Fibroblast of skin of left biceps (primary cell): Measurements from ENCODE around the gene MRPS34.

Experiments used
- DNase-seq, 2 experiments: peaks; one replicate each; pipeline ENCODE4 v3.0.0-alpha.2; 2013; ENCODE audit warnings: low read depth in 2 of 2

MRPS34 gene

DNA sequence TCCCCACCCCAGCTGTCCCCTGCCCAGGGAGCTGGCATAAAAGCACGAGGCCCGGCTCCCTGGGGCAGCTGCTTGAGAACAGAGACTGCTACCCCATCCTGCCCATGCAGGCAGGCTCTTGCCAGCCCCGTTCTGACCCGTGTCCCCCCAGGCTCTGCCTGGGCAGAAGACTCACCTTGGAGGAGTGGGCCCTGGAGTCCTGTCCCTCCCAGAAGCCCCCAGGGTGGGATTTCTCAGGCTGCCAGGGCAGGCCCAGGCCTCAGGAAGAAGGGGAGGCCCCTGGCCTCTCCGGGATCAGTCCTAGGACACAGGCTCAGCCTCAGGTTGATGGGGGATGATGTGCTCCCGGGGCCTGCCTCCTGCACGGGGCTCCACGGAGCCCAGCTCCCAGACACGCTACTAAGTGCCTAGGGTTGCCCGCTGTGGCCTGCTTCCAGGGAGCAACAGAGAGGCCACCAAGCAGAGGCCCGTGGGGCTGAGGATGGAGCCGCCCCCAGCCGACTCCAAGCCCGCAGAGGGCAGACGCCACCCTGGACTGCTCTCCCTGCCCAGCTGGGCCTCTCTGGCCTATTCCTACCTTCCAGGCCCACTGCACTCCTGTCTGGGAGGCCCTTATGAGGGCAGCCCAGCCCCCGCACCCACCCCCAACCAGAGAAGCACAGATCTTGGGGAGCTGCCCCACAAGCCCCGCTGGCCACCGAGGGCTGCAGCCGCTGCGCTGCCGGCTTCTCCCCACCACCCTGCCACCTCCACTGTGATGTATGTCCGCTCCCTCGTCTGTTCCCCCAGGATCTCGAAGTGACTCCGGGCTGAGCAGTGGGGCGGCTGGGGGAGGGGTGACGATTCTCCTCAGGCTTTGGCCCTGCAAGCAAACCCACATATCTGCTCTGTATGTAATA is 3.3 kb downstream of the MRPS34 start:
- DNase-seq = no peak

DNA sequence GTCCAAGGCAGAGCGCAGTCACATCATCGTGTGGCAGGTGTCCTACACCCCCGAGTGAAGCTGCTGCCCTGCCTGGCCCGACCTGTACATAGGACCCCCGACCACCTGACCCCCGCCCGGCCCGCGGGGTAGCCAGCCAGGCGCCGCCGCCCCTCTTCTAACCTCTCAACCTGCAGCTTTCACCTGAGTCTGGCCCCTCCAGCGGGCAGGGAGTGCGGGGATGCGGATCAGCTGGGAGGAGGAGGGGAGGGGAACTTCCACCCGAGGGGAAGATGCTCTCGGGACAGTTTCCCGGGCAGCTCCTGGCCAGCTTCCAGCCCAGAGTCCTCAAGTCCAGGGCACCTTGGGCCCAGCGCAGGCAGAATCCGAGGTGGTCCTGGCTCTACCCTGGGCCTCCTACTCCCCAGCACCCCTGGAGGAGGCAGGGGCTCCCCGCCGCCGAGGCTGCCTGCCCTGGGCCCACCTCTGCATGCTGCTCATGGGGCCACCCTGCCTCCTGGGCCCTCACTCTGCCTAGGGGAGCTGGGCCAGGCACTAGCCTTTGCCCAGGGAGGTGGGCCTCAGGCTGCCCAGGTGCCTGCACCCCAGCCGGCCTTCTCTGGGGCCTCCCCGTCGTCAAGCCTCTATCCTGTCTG is 4.0 kb downstream of the MRPS34 start:
- DNase-seq = no peak

DNA sequence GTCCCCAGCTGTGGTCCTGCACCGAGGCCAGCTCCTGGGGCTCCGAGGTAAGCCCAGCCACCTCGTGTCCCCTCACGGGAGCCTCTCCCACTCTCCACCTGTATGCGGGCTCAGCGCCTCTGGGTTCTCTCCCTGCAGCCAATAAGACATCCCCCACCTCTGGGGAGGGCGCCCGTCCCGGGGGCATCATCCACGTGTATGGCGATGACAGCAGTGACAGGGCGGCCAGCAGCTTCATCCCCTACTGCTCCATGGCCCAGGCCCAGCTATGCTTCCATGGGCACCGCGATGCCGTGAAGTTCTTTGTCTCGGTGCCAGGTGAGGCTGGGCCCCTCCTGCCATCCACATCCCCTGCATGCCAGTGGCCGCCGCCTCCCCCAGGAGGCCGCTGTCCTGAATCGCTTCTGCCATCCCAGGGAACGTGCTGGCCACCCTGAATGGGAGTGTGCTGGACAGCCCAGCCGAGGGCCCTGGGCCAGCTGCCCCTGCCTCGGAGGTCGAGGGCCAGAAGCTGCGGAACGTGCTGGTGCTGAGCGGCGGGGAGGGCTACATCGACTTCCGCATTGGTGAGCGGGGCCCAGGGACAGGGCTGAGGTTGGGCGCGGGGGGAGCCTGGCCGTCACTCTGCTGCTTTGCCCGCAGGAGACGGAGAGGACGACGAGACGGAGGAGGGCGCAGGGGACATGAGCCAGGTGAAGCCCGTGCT is 4.7 kb downstream of the MRPS34 start:
- DNase-seq = no peak

DNA sequence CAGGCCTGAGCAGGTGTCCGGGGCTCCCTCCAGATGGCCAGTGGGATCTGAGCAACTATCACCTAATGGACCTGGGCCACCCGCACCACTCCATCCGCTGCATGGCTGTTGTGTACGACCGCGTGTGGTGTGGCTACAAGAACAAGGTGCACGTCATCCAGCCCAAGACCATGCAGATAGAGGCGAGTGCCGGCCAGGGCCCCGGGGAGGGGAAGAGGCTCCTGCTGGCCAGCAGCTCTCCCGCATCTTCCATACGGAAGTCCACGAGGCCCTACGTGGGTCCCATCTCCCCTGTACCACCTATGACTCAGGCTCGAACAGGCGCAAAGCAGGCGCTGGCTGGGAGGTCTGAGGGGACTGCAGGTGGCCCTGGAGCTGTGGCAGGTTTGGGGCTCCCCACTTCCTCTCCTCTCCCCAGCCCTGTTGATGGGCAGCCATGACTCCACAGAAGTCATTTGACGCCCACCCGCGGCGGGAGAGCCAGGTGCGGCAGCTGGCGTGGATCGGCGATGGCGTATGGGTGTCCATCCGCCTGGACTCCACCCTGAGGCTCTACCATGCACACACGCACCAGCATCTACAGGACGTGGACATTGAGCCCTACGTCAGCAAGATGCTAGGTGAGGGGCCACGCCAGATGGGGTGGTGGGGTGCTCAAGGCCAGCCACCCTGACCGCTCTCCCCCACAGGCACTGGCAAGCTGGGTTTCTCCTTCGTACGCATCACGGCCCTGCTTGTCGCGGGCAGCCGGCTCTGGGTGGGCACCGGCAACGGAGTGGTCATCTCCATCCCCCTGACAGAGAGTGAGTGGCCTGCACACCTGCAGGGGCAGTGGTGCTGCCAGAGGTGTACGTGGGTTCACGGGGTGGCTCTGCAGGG is 5.6 kb downstream of the MRPS34 start:
- no peak for DNase-seq

DNA sequence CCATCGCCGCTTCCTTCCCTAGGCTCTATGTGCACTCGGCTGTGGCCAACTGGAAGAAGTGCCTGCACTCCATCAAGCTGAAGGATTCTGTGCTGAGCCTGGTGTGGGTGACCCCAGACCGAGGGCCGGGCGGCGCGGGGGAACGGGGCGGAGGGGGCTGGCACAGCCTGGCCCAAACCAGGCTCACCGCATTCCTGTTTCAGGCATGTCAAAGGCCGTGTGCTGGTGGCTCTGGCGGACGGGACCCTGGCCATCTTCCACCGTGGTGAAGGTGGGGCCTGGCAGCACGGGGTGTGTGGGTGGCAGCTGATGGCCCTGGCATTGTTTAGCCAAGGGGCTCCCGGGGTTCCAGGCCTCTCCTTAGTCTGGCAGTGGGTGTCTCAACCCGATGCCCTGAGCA is 6.2 kb downstream of the MRPS34 start:
- no peak for DNase-seq

DNA sequence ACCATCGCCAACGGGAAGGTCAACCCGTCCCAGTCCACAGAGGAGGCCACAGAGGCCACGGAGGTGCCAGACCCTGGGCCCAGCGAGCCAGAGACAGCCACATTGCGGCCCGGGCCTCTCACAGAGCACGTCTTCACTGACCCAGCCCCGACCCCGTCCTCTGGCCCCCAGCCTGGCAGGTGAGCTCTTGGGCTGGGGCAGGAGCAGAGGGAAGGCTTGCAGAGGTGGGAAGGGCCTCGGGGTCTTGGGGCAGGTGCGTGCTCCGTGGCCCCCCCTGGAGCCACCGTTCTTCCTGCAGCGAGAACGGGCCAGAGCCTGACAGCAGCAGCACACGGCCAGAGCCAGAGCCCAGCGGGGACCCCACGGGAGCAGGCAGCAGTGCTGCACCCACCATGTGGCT is 6.7 kb downstream of the MRPS34 start:
- DNase-seq = no peak

DNA sequence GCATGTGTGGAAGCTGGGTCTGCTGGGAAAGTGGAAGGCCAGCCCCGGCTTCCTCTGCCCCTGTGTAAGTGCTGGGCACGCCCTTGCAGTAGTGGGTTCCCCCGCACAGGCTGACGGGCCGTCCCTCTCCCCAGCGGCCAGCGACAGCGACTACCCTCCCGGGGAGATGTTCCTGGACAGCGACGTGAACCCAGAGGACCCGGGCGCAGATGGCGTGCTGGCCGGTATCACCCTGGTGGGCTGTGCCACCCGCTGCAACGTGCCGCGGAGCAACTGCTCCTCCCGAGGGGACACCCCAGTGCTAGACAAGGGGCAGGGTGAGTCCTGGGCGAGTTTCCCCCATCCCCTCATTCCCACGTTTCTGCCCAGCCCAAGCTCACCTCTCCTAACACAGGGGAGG is 7.1 kb downstream of the MRPS34 start:
- DNase-seq = no peak

DNA sequence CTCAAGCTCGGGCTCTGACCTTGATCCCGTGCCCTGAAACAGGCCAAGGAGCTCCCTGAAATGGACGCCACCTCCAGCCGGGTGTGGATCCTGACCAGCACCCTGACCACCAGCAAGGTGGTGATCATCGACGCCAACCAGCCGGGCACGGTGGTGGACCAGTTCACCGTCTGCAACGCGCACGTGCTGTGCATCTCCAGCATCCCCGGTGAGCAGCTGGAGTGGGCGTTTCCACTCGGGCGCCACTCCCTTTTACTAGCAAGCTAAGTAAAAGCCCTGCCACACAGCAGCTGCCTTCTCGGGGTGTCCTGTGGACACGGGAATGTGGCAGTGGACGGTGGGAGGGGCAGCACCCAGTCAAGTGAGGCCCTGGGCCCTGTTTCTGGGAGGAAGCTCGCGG is 8.0 kb downstream of the MRPS34 start:
- no peak for DNase-seq

DNA sequence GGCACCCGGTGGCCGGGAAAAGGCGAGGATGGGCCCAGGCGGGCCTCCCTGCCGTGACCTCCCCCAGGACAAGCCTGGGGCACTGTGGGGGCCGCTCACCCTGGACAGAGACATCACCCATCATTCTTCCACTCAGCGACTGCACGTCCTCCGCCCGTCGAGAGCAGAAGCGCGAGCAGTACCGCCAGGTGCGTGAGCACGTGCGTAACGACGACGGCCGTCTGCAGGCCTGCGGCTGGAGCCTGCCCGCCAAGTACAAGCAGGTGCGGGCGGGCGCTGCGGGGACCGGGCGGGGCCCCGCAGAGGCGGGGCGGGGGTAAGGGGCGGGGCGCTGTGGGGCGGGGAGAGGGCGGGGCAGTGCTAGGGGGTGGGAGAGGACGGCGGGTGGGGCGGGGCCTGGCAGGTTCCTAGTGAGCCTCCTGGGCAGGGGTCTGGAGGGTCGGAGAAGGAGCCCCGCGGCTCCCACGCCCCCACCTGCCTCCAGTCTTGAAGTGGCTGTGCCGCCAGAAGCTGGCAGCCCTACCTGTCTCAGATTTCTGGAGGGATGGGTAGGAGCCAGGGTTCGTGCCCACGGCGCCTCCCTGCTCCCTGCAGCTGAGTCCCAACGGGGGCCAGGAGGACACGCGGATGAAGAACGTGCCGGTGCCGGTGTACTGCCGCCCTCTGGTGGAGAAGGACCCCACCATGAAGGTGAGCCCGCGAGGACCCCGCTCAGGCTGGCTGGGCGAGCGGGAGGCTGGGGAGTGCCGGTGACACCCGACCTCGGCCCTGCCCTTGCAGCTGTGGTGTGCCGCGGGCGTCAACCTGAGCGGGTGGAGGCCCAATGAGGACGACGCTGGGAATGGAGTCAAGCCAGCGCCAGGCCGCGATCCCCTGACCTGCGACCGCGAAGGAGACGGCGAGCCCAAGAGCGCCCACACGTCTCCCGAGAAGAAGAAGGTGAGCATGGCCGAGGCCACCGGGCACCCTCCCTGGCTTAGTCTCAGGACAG is 9.1 kb downstream of the MRPS34 start:
- no peak for DNase-seq

DNA sequence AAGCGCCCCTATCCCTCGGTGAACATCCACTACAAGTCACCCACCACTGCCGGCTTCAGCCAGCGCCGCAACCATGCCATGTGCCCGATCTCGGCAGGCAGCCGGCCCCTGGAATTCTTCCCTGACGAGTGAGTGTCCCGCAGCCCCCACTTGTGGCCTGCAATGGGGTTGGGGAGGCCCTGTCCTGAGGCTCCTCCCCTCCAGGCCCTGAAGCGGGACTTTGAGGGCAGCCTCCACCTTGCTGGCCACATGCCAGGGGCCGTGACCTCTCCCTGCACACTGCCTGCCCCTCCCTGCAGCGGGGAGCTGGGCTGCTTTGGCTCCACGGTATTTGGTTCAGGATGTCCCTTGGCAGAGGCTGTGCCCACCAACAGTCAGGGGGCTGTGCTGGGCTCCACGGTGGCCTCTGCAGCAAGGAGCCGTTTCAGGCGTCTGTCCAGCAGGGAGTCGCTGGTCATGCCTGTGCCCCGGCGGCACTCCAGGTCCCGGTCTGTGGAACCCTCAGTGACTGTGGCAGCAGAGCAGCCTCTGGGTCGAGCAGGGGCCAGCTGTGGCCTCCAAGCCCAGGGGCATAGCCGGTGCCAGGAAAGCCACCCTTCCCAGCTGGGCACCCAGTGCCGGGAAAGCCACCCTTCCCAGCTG is 9.9 kb downstream of the MRPS34 start:
- DNase-seq = no peak

DNA sequence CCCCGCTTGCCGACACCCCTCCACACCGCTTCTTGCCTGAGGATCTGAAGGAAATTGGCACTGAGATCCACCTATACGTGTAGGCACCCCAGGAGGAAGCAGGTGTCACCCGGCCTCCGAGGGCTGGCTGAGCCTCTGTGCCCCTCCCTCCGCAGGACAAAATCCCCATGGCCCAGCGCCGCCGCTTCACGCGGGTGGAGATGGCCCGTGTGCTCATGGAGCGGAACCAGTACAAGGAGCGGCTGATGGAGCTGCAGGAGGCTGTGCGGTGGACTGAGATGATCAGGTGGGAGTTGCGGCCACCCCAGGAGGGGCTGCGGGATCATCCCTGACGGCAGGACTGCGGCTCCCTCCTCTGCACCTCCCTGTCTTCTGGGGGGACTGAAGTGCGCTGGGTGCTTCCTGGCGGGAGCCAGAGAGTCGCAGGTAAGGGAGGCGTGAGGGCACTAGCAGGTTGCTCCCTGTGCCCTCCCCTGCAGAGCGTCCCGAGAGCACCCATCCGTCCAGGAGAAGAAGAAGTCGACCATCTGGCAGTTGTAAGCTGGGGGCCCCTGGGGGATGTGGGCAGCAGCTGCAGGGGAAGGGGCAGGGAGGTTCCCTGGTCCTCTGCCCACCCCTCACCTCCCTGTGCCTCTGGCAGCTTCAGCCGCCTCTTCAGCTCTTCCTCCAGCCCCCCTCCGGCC is 10.6 kb downstream of the MRPS34 start:
- DNase-seq = no peak

DNA sequence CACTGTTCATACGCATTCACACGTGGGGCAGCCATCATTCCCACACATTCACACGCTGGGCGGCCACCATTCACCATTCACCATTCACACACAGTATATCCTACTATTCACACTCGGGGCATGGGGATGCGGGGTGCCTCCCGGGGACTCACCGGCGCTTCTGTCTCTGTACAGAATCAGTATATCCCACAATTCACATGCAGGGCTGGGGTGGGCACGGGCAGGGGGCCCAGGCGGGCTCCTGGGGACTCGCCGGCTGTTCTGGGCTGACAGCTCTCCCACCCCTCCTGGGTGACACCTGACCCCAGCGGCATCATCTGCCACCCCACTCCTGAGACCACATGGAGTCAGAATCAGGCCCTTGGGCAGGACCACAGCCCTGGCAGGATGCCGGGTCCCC is 11.2 kb downstream of the MRPS34 start:
- DNase-seq = no peak

DNA sequence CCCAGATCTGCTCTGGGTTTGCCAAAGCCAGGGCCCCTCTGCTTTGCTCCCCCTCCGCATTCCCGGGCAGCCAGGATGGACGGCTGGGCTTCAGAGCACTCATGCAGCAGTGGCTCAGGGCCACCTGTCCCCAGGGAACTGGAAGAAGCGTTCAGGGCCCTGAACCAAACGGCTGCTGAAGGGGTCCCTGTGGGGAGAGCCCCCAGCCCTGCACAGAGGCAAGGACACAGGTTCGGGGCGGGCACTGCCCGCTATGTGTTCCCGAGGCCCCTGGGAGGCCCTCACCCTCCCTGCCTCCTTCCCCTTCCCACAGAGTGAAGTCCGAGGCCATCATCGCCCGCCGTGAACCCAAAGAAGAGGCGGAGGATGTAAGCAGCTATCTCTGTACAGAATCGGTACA is 12.0 kb downstream of the MRPS34 start:
- no peak for DNase-seq

DNA sequence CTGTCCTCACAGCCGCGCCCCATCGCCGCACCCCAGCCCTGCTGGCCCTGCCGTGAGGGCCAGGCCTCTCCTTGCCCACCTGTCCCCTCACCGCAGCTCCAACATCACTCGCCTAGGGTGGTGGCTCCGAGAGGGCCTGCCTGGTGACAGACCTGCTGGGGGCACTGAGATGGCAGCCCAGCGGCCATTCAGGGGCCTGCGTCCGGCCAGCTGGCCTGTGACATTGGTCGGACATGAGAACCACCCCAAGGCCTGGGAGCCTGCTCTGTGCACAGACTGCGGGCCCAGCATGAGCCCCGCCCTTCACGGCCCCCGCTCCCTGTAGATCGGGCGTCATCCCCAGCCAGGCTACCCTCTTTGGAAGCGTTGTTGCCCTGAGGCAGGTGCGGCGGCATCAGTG is 13.4 kb downstream of the MRPS34 start:
- DNase-seq = no peak

DNA sequence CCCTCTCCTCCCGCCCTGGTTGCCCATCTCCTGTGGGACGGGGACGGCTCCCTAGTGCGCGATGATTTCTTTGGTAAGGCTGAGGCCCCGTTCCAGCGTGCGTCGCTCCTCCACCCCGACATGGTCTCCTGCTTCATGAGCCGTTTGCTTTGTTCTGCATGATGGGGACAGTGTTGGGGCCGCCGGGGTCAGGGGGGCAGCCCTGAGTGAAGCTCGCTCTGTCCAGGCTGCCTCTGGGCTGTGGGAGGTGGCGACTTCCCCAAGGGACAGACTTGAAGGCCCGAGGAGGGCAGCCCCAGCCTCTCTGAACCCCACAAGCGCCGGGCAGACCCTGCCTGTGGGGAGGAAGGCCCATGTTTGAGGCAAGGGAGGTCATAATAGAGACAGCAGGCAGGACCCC is 14.0 kb downstream of the MRPS34 start:
- DNase-seq = no peak

DNA sequence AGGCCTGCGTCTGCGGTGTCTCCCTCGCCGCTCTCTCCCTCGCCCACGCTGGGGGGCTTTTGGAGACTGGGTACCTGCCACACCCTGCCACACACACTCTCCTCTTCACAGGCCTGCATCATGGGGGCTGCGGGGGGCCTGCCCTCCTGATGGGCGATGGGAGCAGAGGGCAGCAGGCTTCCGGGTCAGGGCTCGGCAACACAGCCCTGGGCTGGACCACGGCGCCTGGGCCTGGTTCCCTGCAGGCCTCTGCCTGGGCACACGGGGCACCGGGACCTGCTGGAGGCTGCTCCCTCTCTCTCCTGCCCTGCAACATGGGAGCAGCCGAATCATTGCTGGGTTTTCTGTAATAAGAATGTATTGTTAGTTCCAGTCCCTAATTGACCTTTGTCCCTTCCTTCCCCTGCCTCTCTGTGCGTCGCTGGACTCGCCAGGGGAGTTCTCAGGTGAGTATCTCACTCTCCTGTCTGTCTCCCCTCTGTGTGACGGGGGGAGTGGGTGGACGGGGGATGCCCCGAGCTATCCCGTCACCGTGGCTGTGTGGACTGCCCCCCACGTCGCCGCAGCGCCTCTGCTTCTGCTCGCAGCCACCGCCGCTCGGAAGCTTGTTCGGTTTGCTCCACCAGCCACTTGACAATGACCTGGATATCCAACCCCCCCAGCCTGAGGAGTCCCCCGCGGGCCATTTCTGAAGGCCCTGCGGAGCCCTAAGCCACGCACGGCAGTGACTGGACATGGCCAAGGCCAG is 15.0 kb downstream of the MRPS34 start:
- no peak for DNase-seq

DNA sequence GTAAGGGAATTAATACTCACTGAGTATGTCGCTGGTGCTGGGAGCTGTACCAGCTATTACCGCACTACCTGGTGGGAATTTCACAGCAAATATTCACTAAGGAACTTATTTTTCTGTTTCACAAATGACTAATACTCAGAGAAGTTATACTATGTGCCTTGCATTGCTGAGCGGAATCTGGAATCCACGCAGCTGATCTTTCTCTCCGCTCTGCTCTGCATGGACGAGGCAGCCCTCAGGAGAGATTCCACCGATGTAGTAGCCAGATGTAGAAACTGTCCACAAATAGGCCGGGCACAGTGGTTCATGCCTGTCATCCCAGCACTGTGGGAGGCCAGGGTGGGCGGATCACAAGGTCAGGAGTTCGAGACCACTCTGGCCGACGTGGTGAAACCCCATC is 18.7 kb downstream of the MRPS34 start:
- DNase-seq = no peak

DNA sequence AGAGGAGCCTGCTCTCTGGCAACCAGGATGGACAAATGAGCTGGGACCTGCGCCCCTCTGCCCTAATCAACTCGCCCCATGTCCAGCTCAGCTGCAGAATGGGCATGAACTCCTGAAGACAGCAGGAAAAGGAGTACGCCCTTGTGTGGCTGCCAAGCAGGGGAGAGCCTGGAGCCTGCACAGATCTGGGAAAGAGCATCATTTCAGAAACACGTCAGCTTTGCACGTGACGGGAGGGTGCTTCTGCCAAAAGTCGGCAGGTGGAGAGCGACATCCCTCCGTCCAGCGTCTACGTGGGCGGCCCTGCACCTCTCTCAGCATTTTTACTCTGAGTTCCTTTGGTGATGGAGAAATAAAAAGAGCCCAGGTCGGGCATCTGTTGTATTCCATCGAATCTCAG is 20.1 kb downstream of the MRPS34 start:
- no peak for DNase-seq

DNA sequence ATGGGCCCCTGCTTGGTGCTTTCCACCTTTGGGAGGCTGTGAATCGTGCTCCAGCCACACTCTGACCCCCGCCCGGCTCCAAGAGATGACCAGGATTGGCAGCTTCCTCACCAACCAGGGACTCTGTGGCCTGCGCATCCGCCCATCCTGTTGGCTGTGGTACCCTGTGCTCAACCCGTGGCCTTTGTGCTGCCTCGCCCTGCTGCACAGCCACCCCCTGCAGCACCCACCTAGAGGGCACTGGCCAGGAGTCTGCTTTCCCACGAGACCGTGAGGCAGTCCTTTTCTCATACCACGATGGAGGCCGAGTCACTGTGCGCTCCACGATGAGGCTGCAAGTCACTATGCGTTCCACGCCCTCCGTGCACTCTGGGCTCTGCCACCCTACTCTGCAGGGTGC is 21.0 kb downstream of the MRPS34 start:
- DNase-seq = no peak
